HepG2 (cell line): Measurements from ENCODE around the gene C11orf91. TPM values are rescaled to one million over a fixed set of nuclear protein-coding genes. Genes with fewer than 3 reads are reported as not detected.

Experiments used
- CHD2 ChIP-seq: IDR thresholded peaks from 2 replicates; pipeline ENCODE4 v1.6.1; 2011; ENCODE audit warnings: low read depth, low read length, improper control_type of control experiment
- FOSL1 ChIP-seq: sonication (generic); formaldehyde crosslinking; IDR thresholded peaks from 2 replicates; pipeline ENCODE4 v1.9.0; 2021; ENCODE audit warnings: missing genetic modification reagents, borderline replicate concordance
- HOXA5 ChIP-seq: sonication (generic); formaldehyde crosslinking; IDR thresholded peaks from 2 replicates; pipeline ENCODE4 v1.4.0; 2020; ENCODE audit warnings: missing genetic modification reagents
- MAFK ChIP-seq, 2 experiments: IDR thresholded peaks in 1 of 2; conservative IDR thresholded peaks in 1 of 2; 2 replicates each; pipeline ENCODE4 v1.6.1; 2011; ENCODE audit warnings: improper control_type of control experiment in 2 of 2, low read length in 2 of 2
- MEIS2 ChIP-seq: sonication (generic); formaldehyde crosslinking; IDR thresholded peaks from 2 replicates; pipeline ENCODE4 v1.9.0; 2021; ENCODE audit warnings: mild to moderate bottlenecking, missing genetic modification reagents
- NCOR1 ChIP-seq: fragments of 200-600 bp; sonication (generic); IDR thresholded peaks from 2 replicates; pipeline ENCODE4 v1.7.0; 2017; ENCODE audit warnings: antibody characterized with exemption, low read length, borderline replicate concordance
- PHF20 ChIP-seq: sonication (generic); formaldehyde crosslinking; IDR thresholded peaks from 2 replicates; pipeline ENCODE4 v1.5.0; 2020; ENCODE audit warnings: mild to moderate bottlenecking, missing genetic modification reagents
- RFX3 ChIP-seq: IDR thresholded peaks from 2 replicates; pipeline ENCODE4 v1.6.1; 2016; ENCODE audit warnings: missing biosample characterization, missing genetic modification reagents
- SATB2 ChIP-seq: sonication (generic); formaldehyde crosslinking; IDR thresholded peaks from 2 replicates; pipeline ENCODE4 v1.5.0; 2020; ENCODE audit warnings: missing genetic modification reagents
- TBX3 ChIP-seq: fragments of 450-650 bp; IDR thresholded peaks from 2 replicates; pipeline ENCODE4 v1.6.1; 2017; ENCODE audit warnings: antibody characterized with exemption, mild to moderate bottlenecking, inconsistent platforms, borderline replicate concordance
- U2AF1 ChIP-seq: fragments of 200-400 bp; formaldehyde crosslinking; optimal IDR thresholded peaks from 2 replicates; pipeline ENCODE3; 2017; ENCODE audit warnings: mild to moderate bottlenecking, low read depth, low read length
- ZNF232 ChIP-seq: sonication (generic); formaldehyde crosslinking; IDR thresholded peaks from 2 replicates; pipeline ENCODE4 v1.4.0; 2020; ENCODE audit warnings: missing genetic modification reagents, borderline replicate concordance
- ZNF333 ChIP-seq: sonication (generic); formaldehyde crosslinking; IDR thresholded peaks from 2 replicates; pipeline ENCODE4 v1.4.0; 2020; ENCODE audit warnings: mild to moderate bottlenecking, missing genetic modification reagents, borderline replicate concordance
- ZNF563 ChIP-seq: sonication (generic); formaldehyde crosslinking; IDR thresholded peaks from 2 replicates; pipeline ENCODE4 v1.8.0; 2022; ENCODE audit warnings: mild to moderate bottlenecking, moderate library complexity, missing genetic modification reagents
- ZNF629 ChIP-seq: sonication (generic); formaldehyde crosslinking; conservative IDR thresholded peaks from 2 replicates; pipeline ENCODE4 v1.5.0; 2020; ENCODE audit warnings: missing genetic modification reagents
- ZNF644 ChIP-seq: IDR thresholded peaks from 2 replicates; pipeline ENCODE4 v1.6.1; 2016; ENCODE audit warnings: low read depth
- polyA plus RNA-seq, 8 experiments: library from polyadenylated mRNA; depleted of rRNA in 3 of 8; stranded (reverse) in 7 of 8; unstranded in 1 of 8; fragments of >200 nt; fragmentation: Illumina TruSeq in 4 of 8; extraction: Trizol in 4 of 8; gene quantifications; 2 replicates each; pipeline versions ENCODE4 v1.2.1 to v1.2.3, GENCODE V29; 2011 to 2016; ENCODE audit warnings: low read depth in 4 of 8, missing spikeins in 1 of 8, mixed read lengths in 1 of 8; ENCODE audit not compliant: insufficient read depth in 1 of 8
- total RNA-seq, 5 experiments: library from RNA; depleted of rRNA; stranded (reverse); fragments of >200 nt; fragmentation: Illumina TruSeq; extraction: Trizol; gene quantifications; 2 replicates each; pipeline ENCODE4 v1.2.3, GENCODE V29; 2016; ENCODE audit warnings: low read depth in 1 of 5
- TF ChIP-seq, protein P1 (sequence below): sonication (generic); formaldehyde crosslinking; IDR thresholded peaks from 2 replicates; pipeline ENCODE4 v1.8.0; 2022; ENCODE audit warnings: mild to moderate bottlenecking, missing genetic modification reagents, moderate library complexity
- TF ChIP-seq, protein P2 (sequence below): sonication (generic); formaldehyde crosslinking; conservative IDR thresholded peaks from 2 replicates; pipeline ENCODE4 v1.4.0; 2020; ENCODE audit warnings: missing genetic modification reagents
- TF ChIP-seq, protein P3 (sequence below): sonication (generic); formaldehyde crosslinking; IDR thresholded peaks from 2 replicates; pipeline ENCODE4 v1.4.0; 2020; ENCODE audit warnings: mild to moderate bottlenecking, missing genetic modification reagents

C11orf91 gene
- total and polyA plus RNA-seq, 2 of the 13 experiments (the other 11 are each of a cell fraction or from before 2014, with no cell fraction given): 0.35 TPM; not detected in 1

DNA sequence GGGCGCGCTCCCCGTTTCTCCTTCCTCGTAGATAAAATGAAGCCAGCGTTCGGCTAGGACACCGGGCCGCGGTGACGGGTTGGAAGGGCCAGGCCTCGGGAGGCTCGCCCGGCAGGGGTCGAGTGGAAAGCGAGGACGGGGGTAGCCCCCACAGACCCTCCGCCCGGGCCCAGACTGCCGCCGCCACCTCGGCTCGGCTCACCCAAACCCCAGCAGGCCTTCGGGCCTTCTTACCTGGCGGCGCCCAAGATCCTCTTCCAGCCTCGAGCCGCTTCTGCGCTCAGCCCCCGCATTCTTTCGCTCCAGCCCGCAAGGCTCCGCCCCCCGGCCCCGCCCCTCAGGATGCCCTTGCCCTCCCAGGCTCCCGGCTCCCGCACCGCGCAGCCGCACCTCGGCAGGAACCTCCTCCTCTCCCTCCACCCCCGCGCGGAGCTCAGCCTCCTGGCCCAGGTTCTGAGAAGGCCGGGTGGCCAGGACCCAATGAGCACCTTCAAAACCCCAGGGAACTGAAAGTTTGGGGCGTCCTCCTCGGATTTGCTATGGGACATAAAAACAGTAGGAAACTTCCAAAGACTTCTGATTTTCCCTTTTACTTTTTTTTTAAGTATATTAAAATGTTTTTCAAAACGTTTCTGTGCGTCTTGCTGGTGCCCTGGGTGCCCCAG, 35.7 kb upstream of the C11orf91 start, which contains the start of gene CD59 (continued):
- TF ChIP-seq PHF20 (CRISPR knock-in tag): peak; percentile 52; the same call in 1 of the 2 replicates
- TF ChIP-seq CHD2: no peak
- TF ChIP-seq, protein P1, sequence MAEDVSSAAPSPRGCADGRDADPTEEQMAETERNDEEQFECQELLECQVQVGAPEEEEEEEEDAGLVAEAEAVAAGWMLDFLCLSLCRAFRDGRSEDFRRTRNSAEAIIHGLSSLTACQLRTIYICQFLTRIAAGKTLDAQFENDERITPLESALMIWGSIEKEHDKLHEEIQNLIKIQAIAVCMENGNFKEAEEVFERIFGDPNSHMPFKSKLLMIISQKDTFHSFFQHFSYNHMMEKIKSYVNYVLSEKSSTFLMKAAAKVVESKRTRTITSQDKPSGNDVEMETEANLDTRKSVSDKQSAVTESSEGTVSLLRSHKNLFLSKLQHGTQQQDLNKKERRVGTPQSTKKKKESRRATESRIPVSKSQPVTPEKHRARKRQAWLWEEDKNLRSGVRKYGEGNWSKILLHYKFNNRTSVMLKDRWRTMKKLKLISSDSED (CRISPR knock-in tag): no peak
- no peak; the same call in 1 of the 2 replicates for TF ChIP-seq ZNF333
- TF ChIP-seq, protein P2, sequence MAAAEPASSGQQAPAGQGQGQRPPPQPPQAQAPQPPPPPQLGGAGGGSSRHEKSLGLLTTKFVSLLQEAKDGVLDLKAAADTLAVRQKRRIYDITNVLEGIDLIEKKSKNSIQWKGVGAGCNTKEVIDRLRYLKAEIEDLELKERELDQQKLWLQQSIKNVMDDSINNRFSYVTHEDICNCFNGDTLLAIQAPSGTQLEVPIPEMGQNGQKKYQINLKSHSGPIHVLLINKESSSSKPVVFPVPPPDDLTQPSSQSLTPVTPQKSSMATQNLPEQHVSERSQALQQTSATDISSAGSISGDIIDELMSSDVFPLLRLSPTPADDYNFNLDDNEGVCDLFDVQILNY: 0 out of 2 replicates have a peak, but pooled peaks have one; percentile 35
- TF ChIP-seq FOSL1 (CRISPR knock-in tag): no peak
- no peak; the same call in 1 of the 2 replicates for TF ChIP-seq ZNF563 (CRISPR knock-in tag)
- peak; percentile 49; the same call in 1 of the 2 replicates for TF ChIP-seq ZNF232 (CRISPR knock-in tag)
- no peak for TF ChIP-seq NCOR1
- TF ChIP-seq MEIS2: peak; percentile 33; the same call in 1 of the 2 replicates
- no peak for TF ChIP-seq RFX3 (CRISPR knock-in tag)
- 0 out of 2 replicates have a peak, but pooled peaks have one; percentile 29 for TF ChIP-seq SATB2 (CRISPR knock-in tag)
- TF ChIP-seq, protein P3, sequence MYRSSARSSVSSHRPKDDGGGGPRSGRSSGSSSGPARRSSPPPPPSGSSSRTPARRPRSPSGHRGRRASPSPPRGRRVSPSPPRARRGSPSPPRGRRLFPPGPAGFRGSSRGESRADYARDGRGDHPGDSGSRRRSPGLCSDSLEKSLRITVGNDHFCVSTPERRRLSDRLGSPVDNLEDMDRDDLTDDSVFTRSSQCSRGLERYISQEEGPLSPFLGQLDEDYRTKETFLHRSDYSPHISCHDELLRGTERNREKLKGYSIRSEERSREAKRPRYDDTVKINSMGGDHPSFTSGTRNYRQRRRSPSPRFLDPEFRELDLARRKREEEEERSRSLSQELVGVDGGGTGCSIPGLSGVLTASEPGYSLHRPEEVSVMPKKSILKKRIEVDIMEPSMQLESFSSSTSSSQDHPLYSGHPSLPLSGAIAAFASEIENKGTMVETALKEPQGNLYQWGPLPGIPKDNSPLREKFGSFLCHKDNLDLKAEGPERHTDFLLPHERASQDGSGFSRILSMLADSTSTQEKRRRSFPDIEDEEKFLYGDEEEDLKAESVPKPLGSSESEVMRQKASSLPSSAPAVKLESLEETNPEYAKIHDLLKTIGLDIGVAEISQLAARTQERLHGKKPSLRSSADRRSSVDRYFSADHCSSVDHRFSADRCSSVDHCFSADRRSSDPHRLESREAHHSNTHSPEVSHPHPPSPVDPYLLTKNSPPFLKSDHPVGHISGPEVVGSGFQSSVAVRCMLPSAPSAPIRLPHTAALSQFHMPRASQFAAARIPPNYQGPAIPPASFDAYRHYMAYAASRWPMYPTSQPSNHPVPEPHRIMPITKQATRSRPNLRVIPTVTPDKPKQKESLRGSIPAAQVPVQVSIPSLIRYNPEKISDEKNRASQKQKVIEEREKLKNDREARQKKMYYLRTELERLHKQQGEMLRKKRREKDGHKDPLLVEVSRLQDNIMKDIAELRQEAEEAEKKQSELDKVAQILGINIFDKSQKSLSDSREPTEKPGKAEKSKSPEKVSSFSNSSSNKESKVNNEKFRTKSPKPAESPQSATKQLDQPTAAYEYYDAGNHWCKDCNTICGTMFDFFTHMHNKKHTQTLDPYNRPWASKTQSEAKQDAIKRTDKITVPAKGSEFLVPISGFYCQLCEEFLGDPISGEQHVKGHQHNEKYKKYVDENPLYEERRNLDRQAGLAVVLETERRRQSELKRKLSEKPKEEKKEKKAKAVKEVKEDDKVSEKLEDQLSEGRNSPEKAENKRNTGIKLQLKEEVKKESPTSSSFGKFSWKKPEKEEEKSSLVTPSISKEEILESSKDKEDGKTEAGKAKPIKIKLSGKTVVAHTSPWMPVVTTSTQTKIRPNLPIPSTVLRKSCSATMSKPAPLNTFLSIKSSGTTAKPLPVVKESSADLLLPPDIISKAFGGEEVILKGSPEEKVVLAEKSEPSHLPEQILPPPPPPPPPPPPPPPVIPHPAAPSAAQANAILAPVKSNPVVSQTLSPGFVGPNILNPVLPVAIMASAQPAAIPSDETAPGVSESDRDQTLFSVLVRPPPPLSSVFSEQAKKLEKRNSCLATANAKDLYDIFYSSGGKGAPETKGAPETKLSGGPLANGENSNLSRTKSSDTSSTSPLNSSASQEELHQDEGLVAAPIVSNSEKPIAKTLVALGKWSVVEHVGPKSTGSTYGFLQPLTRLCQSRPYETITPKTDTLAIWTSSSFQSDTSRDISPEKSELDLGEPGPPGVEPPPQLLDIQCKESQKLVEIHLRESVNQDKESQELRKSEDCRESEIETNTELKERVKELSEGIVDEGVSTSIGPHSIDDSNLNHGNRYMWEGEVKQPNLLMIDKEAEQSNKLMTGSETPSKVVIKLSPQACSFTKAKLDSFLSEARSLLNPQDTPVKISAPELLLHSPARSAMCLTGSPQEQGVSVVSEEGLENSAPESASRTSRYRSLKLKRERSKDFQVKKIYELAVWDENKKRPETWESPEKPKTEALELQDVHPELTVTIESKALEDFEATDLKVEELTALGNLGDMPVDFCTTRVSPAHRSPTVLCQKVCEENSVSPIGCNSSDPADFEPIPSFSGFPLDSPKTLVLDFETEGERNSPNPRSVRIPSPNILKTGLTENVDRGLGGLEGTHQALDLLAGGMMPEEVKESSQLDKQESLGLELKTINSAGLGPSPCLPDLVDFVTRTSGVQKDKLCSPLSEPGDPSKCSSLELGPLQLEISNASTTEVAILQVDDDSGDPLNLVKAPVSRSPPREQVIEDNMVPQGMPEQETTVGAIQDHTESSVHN (CRISPR knock-in tag): no peak
- no peak for TF ChIP-seq ZNF629 (CRISPR knock-in tag)
- TF ChIP-seq MAFK (conservative IDR thresholded peaks at IDR 0.05 in 1 of 2, IDR thresholded peaks at IDR 0.05 in 1 of 2; ENCODE audit: low read length in 2 of 2): no peak
- no peak for TF ChIP-seq TBX3
- no peak for TF ChIP-seq U2AF1
- TF ChIP-seq ZNF644: 0 out of 2 replicates have a peak, but pooled peaks have one; percentile 4
- peak; percentile 84 for TF ChIP-seq HOXA5 (CRISPR knock-in tag)
